Right lung (tissue), 10 donors: Measurements from ENCODE around the gene ZNF784. TPM values are rescaled to one million over a fixed set of nuclear protein-coding genes. Genes with fewer than 3 reads are reported as not detected.

Experiments
- DNase-seq, 2 donors: peaks; one replicate each; pipeline ENCODE4 v3.0.0-alpha.2; 2013
- long read RNA-seq, 8 donors: transcript quantifications; one replicate each; lab custom pipeline, GENCODE V29; 2026
- polyA plus RNA-seq, 5 donors: library from polyadenylated mRNA; unstranded; fragments of 120-200 nt; gene quantifications; one replicate each; pipeline versions ENCODE4 v1.2.1 to v1.2.3, GENCODE V29; 2013; ENCODE audit warnings: inconsistent platforms in 1 of 5, low replicate concordance in 1 of 5; ENCODE audit not compliant: insufficient read length in 5 of 5, insufficient read depth in 1 of 5

ZNF784 gene, protein sequence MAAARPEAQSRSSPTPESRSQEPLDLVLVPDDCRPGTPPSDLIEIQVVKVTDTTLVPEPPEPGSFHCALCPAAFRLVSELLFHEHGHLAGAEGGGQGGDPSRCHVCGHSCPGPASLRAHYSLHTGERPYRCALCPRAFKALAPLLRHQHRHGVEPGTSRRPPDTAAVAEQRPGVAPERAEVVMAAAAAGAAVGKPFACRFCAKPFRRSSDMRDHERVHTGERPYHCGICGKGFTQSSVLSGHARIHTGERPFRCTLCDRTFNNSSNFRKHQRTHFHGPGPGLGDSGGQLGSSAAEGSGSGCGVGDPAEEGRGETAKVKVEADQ
- 10 to 100 TPM in 1 of 5 donors, 1 to 10 TPM in 4; 7.8 to 11.6 (median 8.8) TPM for polyA plus RNA-seq
- long read RNA-seq, donor 1, partial matches to known transcripts = 46 of 49 reads
- long read RNA-seq, donor 1, other reads (novel, unspliced or antisense) = 0 of 49 reads
- long read RNA-seq, donor 2, partial matches to known transcripts = 0 of 2 reads
- long read RNA-seq, donor 2, other reads (novel, unspliced or antisense) = 0 of 2 reads
- long read RNA-seq, donor 3, partial matches to known transcripts = 175 of 176 reads
- long read RNA-seq, donor 3, other reads (novel, unspliced or antisense) = 0 of 176 reads
- long read RNA-seq, donor 4, partial matches to known transcripts = 64 of 68 reads
- long read RNA-seq, donor 4, other reads (novel, unspliced or antisense) = 0 of 68 reads
- long read RNA-seq, donor 5, transcript ZNF784-201 (2 exons, 2,021 nt) = major isoform, 6 of 13 reads
- long read RNA-seq, donor 5, partial matches to known transcripts = 7 of 13 reads
- long read RNA-seq, donor 5, other reads (novel, unspliced or antisense) = 0 of 13 reads
- long read RNA-seq, donor 6, transcript ZNF784-201 (2 exons, 2,021 nt) = major isoform, 6 of 7 reads
- long read RNA-seq, donor 6, partial matches to known transcripts = 0 of 7 reads
- long read RNA-seq, donor 6, other reads (novel, unspliced or antisense) = 0 of 7 reads
- long read RNA-seq, donor 7, partial matches to known transcripts = 0 of 1 reads
- long read RNA-seq, donor 7, other reads (novel, unspliced or antisense) = 0 of 1 reads
- long read RNA-seq, donor 8, partial matches to known transcripts = 93 of 94 reads
- long read RNA-seq, donor 8, other reads (novel, unspliced or antisense) = 0 of 94 reads

DNA sequence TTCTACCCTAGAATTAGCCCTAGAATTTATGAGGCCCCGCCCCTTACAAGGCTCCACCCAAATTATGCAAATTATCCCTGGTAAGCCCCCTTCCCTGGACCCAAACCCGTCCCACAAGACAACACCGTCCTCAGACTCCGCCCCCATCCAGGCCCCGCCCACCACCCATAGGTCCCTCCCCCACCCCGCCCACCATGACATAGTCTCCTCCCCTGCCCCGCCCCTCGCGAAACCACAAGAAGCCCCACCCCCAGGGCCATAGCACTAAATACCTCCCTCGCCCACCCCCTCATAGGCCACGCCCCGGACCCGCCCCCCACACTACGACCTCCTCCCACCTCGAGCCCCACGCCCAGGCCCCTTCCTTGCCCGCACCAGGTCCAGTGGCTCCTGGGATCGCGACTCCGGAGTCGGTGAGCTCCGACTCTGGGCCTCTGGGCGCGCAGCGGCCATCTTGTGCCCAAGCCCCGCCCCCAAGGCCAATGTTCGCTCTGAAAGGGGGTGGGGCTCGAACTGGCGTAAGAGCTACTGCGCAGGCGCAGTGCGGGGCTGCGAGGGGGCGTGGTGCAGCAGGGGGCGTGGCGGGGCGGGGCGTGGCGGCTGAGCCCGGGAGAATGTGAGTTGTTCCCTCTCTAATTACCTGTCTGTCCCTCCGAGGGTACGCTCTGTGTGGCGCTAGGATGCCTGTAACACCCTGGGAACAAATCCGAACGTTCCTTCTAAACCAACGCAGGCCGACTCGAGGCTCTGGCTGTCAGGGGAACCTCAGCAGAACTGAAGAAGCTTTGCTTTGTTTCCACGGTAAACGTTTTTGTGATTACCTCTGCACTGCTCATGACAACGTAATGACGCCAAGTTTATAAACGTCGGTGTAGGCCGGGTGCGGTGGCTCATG lies at the start of gene ZNF784:
Gene ZNF784, minus strand, starts transcription at position 458 of the 895 bp plus-strand sequence. Its CDS starts 5 bp downstream, at position 453.
- peak; percentile 94 to 95 for DNase-seq

- DNase-seq = no peak
These were observed 49.5 kb upstream of the ZNF784 start for GRCh38 chr19:55673889-55674288.

DNA sequence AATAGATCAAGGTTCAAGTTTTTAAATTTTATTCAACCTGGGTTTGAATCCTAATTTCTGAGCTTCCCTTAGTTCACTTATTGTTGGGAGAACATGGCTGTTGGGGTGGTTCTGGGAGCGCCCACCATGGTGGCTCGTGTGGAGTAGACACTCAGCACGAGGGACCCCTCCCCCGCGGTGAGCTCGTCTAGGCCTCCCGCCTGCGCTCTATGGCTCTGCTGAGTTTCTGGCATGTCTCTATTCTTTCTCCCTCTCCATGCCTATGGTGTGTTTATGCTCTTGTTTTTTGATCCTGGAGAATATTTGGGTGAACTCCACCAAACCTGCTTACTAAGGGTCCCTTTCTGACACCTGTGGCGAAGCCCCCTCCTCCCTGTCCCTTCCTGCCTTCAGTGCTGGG lies 49.1 kb upstream of the ZNF784 start:
- DNase-seq = no peak

DNA sequence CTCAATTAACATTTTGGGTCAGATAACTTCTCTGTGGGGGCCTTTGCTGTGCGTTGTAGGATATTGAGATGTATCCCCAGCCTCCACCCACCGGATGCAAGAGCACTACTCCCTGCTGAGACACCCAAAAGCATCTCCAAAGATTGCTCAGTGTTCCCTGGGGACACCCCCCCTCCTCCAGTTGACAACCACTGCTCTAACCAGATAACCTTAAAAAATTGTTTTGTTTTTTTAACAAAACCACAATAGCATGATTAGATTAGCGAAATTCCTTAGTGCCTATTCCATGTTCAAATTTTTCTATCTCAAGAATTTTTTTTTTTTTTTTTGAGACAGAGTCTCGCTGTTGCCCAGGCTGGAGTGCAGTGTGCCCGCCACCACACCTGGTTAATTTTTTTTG lies 48.1 kb upstream of the ZNF784 start:
- no peak for DNase-seq

DNA sequence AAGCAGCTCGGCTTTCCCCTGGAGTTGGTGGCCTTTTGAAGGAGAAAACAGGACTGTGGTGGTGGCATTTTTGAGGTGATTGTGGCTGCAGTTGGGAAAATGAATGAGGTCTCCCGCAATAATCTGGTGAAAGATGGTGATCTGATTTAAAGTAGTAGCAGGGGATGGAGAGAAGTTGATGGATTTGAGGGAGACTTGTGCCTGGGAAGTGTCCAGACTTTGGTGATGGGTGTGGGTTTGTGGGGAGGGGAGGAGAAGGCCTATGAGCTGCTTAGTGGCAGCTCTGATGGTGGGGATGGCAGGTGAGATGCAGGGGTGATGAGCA lies 46.6 kb upstream of the ZNF784 start:
- DNase-seq = no peak

- no peak for DNase-seq
These were observed 46.1 kb upstream of the ZNF784 start for GRCh38 chr19:55670280-55671053.

DNA sequence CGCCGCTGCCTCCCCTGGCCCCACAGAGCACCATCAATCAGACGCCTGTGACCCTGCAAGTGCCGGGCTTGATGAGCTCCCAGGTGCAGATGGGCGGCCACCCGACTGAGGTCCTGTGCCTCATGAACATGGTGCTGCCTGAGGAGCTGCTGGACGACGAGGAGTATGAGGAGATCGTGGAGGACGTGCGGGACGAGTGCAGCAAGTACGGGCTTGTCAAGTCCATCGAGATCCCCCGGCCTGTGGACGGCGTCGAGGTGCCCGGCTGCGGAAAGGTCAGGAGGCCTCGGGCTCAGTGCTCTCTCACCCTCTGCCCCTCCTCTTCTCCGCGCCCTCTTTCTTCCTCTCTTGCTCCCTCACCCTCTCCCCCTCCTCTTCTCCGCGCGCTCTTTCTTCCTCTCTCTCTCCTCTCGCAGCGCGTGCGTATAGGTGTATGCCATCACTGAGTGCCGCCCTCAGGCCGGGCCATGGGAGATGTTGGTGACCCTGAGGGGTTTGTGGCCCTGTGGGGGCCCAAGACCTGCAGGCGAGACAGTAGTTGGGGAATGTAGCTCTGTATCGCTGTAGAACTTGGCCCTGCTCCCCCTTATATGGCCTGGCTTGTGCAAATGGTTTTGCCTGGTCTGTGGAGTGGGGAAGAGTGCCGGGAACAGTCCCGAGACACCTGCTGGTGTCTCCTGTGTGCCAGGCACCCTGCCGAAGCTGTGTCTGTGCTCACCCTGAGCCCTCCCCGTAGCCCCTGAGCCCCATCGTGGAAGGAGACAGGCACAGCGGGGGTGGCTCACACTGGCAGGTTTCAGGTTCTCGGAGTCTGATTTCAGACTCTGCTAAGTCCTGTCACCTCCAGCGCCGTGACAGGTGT lies 45.3 kb upstream of the ZNF784 start:
- no peak for DNase-seq

GRCh38 chr19:55668603-55669348 lies 44.4 kb upstream of the ZNF784 start:
- no peak for DNase-seq

DNA sequence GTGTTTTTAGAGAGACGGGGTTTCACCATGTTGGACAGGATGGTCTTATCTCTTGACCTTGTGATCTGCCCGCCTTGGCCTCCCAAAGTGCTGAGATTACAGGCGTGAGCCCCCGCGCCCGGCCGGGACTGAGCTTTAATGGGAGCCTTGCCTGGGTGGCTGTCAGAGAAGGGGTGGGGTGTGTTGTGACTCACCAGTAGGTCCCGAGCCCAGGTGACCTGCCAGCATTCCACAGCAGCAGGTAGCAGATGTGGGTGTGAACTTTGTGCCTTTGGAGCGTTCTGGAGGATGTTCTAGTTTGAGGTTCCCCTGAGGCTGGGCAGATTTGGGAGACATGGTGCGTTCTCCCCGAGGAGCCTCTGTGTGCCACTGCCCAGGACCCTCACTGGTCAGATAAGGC lies 43.6 kb upstream of the ZNF784 start:
- DNase-seq = no peak

DNA sequence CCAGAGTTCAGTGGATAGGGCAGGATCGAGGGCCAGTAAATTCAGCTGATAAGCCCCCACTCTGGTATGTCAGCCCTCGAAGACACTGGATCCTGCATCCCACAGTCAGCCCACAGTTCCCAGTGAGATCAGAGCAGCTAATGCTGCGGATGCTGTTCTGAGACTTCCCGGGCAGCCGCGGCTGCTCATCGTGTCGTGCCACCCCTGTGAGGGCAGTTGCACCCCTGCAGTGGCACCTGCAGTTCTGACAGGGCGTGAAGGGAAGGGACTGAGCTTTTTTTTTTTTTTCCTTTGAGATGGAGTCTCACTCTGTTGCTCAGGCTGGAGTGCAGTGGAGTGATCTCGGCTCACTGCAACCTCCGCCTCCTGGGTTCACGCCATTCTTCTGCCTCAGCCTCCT lies 43.1 kb upstream of the ZNF784 start:
- DNase-seq = no peak

DNA sequence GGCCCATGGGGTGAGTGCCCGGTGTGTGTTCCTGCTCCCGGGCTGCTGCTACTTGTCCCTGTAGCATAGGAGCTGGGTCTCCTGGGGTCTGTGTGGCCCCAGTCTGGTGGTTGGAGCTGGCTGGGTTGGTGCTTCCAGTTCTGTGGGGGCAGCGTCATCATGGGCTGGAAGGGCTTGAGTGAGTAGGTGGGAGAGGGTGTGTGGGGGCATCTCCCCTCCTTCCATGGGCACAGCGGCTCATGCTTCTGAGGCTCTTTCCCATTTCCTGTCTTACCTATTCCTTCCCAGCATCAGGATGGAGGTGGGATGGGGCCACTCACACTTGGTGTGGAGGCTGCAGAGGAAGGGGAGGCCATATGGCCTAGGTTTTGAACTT lies 42.6 kb upstream of the ZNF784 start:
- DNase-seq = no peak

DNA sequence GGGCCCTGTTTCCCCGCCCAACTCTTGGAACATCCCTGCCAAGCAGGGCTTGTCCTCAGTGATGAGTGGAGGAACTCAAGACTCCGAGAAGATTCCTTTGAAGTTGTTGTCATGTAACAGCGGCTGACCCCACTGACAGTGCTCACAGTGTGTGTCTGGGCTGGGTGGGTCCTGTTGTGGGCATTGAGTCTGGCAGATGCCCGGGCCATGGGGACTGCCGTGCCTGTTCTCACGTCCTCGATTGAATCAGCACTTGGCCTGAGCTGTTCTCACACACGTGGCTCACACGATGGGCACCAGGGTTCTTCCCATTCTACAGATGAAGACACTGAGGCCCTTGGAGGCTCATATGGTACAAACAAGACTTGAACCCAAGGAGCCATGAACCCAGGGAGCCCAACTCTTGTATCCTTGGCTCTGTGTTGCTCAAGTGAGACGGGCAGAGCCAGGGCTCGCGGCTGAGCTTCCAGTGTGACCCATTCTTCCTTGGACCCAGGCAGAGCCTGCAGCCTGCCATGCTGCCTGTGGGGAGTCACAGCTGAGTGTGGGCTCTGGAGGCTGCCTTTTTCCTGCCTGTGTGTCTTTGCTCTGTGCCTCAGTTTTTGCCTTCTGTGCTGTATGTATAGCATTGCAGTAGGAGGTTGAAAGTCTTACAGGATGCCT lies 42.1 kb upstream of the ZNF784 start:
- DNase-seq = no peak

DNA sequence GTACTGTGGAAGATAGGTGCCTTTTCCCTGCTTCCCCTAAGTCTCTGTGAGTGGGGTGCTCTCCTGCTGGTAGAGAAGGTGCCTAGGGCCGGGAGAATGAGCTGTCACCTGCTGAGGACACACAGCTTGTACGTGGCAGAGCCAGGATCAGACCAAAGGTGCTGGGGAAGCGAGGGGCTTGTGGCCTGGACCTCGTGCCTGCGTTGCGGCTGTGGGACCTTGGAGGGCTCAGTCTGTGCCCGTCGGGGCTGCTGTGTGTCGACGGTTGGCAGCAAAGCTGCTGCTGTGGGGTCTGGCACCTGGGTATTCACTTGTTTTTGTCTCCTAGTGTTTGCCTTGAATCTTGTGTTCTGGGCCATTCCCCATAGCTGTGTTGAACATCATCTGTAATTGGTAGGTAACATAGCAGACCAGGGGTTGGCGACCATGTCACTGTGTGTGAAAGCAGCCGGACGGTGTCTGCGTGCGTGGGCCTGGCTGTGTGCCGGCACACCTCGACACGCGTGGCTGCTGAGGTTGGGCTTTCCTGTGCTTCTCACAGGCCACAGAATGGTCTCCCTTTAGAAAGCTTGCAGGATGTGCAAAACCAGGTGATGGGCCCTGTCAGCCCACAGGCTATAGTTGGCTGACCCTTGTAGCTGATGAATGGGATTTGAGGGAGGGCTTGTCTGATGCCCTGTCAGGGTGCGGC lies 39.6 kb upstream of the ZNF784 start:
- DNase-seq = no peak

- DNase-seq = no peak
These were observed 37.5 kb upstream of the ZNF784 start for GRCh38 chr19:55661826-55662225.

- DNase-seq = no peak
These were observed 36.6 kb upstream of the ZNF784 start for GRCh38 chr19:55660991-55661390.

DNA sequence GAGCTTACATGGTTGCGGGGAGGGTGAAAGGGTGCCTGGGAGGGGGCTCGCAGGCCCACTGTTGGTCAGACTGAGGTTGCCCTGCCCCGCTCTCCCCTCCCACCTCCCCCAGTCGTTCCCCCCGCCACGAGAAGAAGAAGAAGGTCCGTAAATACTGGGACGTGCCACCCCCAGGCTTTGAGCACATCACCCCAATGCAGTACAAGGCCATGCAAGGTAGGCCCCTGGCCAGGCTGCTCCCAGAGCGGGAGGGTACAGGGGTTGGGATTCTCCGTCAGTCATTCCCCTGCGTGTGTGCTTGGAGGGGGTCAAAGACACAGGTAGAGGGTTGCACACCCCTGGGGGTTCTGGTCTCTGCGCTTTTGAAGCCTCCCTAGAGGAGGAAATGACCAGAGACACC lies 36.0 kb upstream of the ZNF784 start:
- no peak for DNase-seq

GRCh38 chr19:55659822-55660221 lies 35.5 kb upstream of the ZNF784 start:
- DNase-seq = no peak
